ENCODE data around the gene PCK2. TPM values are rescaled to one million over a fixed set of nuclear protein-coding genes. Genes with fewer than 3 reads are reported as not detected.

Gene PCK2
- total RNA-seq, 1 experiment from 2014 or later = 48.9 TPM

DNA sequence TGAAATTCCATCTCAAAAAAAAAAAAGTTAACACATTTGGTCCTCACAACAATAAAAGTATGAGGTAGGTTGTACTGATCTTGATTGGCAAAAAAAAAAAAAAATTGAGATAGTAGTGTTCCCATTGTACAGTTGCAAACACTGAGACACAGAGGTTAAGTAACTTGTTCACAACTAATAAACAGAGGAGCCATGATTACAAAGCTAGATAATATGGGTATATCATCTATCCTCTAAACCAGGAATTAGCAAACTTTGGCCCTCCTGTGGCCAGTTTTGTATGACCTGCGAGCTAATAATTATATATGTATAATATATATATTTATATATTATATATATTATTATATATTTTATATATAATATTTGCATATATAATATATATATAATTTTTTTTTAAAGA is 39.6 kb downstream of the PCK2 start:
- Histone ChIP-seq H2BK15ac (ENCODE audit: low read depth, low read length) (no peak overlapping the region), H2BK5ac (ENCODE audit: insufficient read length, low read length) (no peak overlapping the region), H3K23ac (ENCODE audit: insufficient read length, low read depth, low read length) (no peak overlapping the region), H3K14ac (ENCODE audit: insufficient read depth, low read length) (no peak overlapping the region), H4K5ac (ENCODE audit: insufficient read length, low read depth, low read length) (no peak overlapping the region), H3K4ac (ENCODE audit: low read depth, low read length) (no peak overlapping the region), H3K4me1 (ENCODE audit: insufficient read depth, low read length) (no peaks in the 10 kb centered on the region), H3K4me2 (ENCODE audit: insufficient read depth, insufficient read length, low read length) (no peak overlapping the region), H3K56ac (ENCODE audit: insufficient read length, low read depth, low read length) (no peak overlapping the region), H3K9me3 (ENCODE audit: control insufficient read depth, low read depth, low read length) (no peaks in the 10 kb centered on the region), H3K23me2 (ENCODE audit: insufficient read length, low read depth, low read length, poor library complexity, severe bottlenecking) (peaks cover 10% of the 10 kb centered on the region), H4K20me1 (ENCODE audit: control insufficient read depth, insufficient read depth, insufficient read length) (no peaks in the 10 kb centered on the region), H4K91ac (ENCODE audit: insufficient read length, low read depth, low read length) (no peak overlapping the region), H3T11ph (ENCODE audit: low read length) (no peak overlapping the region), H3K79me2 (ENCODE audit: insufficient read depth, low read length) (no peaks in the 10 kb centered on the region), H2AFZ (ENCODE audit: low read length) (no peak overlapping the region), H2BK20ac (ENCODE audit: low read depth, low read length, poor library complexity, severe bottlenecking) (no peak overlapping the region), H4K8ac (replicated peaks; ENCODE audit: insufficient read length, low read depth, low read length) (no peak overlapping the region), H3K27ac (ENCODE audit: insufficient read length, low read depth, low read length) (no peak overlapping the region), H3K18ac (ENCODE audit: insufficient read length, low read depth, low read length) (no peak overlapping the region), H3K27me3 (ENCODE audit: insufficient read depth, low read length) (no peaks in the 10 kb centered on the region), H2BK120ac (ENCODE audit: low read depth, low read length, poor library complexity, severe bottlenecking) (no peak overlapping the region), H3K9ac (ENCODE audit: extremely low read depth, insufficient read length, low read length) (no peak overlapping the region), H2AK5ac (ENCODE audit: insufficient read length, low read length) (no peak overlapping the region), H2BK12ac (ENCODE audit: insufficient read length, low read depth, low read length) (no peak overlapping the region), H3K79me1 (ENCODE audit: insufficient read depth, low read depth, low read length, poor library complexity, severe bottlenecking) (no peaks in the 10 kb centered on the region)
- Mint-ChIP-seq H3K27me3 (ENCODE audit: low read depth) (no peaks in the 10 kb centered on the region), H3K4me3 (no peak overlapping the region), H3K4me1 (peaks cover 18 to 20% of the 10 kb centered on the region in 2 experiments), H3K36me3 (ENCODE audit: insufficient read depth in 1 of 3, low read depth in 3 of 3) (peaks cover 10 to 19% (median 13%) of the 10 kb centered on the region in 3 experiments), H3K9me3 (0 out of 5 replicates have a peak, but pooled peaks cover 0 to 2% of the 10 kb centered on the region in 2 experiments), H3K27ac (no peak overlapping the region)
- TF ChIP-seq CTCF (conservative IDR thresholded peaks at IDR 0.05) = no peak
- DNase-seq = no peak
- no CpG with 5 or more reads among the region's 1 CpG for WGBS (ENCODE audit: extremely low coverage, insufficient read length, low lambda C conversion rate)

Data from H9 (cell line).